ENCODE data around the gene SAV1.
"Not testable (repeated sequence)": the region's sequence is repeated elsewhere in the genome, so short reads cannot be mapped to it uniquely, and the experiment has no call there.

SAV1 gene

DNA sequence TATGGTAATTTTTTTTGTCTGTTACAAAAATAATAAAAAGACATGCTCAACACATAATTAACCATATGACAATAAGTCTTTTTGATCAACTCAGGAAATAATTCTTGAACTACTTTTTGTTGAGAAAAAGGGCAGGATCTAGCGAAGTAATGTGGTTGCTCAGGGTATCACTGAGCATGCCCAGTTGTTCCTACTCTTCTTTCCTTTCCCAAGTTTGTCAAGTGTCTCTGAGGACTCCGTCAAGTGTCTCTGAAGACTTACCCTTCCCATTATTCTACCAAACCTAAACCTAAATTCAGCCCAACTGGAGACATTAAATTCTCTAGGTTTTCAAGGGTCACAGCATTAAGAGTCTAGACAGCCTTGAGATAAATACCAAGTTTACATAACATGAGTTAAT, 3.5 kb downstream of the SAV1 start:
- not testable (repeated sequence) for DNase-seq

DNA sequence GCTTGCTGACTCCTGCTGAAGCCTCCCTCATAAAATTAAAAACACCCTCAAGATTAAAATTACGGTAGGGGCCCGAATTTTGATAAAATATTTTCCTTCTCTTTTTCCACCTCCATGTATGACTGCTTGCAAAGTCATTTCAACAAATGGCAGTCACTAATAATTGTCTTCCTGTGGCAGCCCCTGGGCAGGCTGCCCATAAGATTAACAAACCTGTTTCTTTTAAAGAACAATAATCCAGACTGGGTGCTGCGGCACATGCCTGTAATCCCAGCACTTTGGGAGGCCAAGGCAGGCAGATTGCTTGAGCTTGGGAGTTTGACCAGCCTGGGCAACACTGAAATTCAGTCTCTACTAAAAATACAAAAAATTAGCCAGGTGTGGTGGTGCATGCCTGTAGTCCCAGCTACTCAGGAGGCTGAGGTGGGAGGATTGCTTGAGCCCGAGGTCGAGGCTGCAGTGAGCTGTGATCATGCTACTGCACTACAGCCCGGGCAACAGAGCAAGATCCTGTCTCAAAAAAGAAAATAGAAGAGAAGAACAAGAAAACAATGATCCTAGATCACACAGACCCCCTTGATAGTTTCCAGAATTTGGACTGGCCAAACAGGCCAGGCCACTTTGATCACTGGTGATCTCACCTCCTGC, 8.7 kb downstream of the SAV1 start:
- DNase-seq, result no peak

DNA sequence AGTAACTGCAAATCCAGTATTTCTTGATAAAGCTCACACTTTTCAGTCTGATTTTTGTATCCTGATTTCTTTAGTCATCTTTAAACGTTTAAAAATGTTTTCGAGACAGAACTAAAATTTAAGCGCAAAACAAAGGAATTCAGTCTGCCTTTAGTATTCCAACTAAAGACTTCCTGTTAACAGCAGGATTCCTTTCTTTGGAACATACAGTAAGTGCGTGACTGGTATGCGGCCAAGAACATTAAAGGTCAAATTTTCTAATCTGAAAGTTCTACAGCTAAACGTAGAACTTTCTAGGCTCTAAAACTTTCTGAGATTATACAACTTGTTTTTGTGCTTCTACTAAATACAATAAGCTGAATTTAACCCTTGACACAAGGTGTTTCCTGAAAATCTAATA, 9.9 kb downstream of the SAV1 start:
- DNase-seq, result no peak

DNA sequence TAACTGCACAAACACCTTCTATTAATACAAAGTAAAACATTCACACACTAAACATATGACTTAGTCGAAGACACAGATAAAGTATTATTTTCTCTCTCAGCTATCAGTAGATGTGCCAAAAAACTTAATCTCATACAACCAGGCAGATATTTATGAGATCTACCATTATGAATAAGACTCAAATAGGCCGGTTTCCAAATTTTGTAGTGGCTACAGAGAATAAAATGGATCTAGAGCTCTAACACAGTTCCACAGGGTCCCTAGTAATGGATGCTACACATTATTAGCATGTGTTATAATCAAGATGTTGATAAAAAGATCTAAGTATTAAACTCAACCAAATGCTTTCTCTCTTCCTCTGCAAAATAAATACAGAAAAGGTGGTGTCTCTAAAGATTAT, 10.4 kb downstream of the SAV1 start:
- DNase-seq, result no peak

DNA sequence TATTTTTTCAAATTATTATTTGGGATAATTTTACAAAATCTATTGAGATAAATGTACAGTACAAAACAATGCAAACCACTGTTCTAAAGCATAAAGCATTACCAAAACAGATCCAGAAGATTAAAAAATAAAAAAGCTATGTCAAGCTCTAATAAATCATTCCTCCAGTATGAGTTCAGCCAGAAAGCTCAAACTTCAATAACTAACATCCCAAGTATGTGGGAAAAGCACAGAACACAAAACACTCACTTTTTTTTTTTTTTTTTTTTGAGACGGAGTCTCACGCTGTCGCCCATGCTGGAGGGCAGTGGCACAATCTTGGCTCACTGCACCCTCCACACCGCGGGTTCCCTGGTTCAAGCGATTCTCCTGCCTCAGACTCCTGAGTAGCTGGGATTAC, 11.3 kb downstream of the SAV1 start:
- DNase-seq, result no peak

DNA sequence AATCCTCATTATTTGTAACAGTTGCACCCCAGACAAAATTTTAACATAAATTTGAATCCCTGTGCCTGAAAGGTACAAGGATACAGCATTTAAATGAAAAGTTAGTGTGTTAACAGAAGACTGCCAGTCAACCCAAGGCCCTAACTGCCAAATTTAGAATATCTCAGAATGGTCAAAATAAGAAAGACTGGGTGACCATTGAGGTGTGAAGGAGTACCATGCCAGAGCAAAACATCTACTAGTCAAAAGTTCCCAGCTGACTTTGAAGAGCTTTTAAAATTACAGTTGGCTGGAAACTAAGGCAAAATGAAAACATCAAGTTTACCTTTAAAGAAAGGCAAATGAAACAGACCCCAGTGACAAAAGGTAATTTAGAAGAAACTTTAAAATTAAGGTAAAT, 18.4 kb downstream of the SAV1 start:
- DNase-seq, result no peak

DNA sequence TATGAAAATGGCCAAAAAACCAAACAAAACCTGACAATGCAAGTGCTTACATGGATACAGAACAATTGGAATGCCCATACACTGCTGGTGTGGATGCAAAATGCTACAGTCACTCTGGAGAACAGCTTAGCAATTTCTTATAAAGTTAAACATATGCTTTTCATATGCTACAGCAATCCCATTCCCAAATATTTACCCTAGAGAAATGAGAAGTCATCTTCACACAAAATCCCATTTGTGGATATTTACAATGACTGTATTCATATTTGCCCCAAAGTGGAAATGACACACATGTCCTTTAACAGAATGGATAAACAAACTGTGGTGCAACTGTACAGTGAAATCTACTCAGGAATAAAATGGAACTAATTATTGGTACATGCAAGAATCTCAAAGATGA, 20.4 kb downstream of the SAV1 start:
- DNase-seq, result no peak

DNA sequence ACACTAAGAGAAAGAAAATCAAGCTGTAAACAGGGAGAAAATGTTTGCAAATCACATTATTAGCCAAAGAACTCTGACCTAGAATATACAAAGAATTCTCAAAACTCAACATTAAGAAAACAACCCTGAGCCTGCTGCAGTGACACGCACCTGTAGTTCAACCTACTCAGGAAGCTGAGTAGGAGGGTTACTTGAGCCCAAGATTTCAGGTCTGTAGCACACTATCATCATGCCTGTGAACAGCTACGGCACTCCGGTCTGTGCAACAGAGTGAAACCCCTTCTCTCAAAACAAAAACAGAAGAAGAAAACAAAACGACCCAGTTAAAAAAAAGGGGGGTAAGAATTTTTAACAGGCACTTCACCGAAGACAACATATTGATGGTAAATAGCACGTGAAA, 20.8 kb downstream of the SAV1 start:
- no peak for DNase-seq

DNA sequence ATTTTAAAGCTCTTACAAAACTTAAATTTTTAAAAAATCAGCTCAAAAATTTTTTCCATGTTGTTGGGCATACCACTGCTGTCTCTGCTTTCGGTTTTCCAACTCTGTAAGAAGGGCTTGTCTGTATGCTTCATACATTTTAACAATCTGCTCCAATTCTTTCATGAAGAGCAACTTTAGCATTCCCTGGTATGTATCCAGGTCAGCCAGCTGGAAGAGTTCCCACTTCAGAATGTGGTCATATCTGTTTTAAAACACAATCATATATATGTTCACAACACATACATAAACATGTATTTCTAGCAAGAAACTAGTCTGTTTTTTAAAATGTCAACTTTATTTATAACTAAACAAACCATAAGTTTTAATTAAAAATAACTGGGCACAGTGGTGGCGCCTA, 33.0 kb downstream of the SAV1 start:
- DNase-seq, result no peak

DNA sequence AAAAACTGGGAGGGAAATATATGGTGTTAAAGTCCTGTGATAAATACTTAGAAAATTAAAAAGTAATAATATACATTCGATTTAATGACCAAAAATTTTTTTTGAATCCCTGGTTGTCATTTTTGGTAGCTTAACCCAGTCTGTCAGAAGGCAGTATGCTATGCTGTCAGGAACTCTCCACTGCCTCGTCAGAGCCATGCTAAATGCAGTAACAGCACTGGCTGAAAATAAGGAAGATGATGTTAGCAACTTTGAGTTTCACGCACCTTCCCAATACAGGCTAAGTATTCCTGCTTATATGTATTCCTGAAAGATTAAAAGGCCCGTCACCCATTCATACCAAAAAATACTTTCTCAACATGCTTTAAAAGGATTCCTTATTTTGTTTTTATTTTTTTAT, 34.2 kb downstream of the SAV1 start:
- no peak for DNase-seq

DNA sequence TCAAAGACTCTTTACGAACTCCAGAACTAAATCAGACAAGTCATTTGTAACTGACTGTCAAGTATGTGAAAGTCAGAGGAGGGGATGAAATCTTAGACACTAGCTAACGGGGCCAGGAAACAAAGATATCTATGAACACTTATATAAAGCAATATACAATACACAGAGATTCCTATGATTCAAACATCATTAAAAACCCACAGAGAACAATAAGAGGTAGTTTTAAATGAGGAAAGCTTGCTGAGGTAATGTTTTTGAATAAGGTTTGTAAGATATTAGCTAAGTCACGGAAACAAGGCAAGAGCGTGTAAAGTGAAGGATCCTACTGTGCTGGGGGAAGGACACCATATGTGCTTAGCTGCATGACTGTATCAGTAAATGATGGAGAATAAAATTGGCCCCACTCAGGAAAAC, 36.7 kb downstream of the SAV1 start:
- no peak for DNase-seq

DNA sequence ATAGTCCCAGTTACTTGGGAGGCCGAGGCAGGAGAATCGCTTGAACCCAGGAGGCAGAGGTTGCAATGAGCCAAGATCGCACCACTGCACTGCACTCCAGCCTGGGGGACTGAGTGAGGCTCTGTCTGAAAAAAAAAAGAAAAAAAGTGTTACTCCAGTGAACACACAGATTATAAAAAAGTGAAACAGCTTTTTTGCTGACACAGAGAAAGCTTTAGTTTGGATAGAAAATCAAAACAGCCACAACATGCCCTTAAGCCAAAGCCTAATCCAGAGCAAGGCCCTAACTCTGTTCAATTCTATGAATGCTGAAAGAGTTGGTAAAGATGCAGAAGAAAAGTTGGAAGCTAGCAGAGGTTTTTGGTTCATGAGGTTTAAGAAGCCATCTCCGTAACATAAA, 43.2 kb downstream of the SAV1 start:
- DNase-seq, result not testable (repeated sequence)

DNA sequence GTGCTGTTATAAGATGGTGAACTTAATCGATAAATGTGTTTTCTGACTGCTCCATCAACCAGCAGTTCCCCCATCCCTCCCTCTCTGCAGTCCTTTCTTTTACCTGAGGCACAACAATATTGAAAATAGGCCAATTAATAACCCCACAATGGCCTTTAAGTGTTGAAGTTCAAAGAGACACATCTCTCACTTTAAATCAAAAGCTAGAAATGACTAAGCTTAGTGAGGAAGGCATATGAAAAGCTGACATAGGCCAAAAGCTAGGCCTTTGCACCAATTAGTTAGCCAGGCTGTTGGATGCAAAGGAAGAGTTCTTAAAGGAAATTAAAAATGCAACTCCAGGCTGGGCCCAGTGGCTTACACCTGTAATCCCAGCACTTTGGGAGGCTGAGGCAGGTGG, 43.7 kb downstream of the SAV1 start:
- DNase-seq, result no peak

DNA sequence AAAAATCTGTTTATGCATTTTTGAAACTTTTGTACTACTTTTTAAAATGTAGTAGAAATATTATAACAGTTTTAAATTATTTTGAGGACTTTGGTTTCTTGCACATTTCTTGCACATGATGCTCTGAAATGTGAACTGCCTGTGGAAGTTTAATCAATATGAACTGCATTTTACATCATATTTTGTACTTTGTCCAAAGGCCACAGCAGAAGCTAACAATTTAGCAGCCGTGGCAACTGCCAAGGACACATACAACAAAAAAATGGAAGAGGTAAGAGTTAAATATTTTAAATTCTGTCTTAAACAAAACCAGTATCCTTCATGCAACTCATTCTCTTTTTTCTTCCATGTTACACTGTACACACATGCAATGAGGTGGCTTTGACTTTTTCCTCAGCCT, 45.1 kb downstream of the SAV1 start:
- DNase-seq, result no peak

DNA sequence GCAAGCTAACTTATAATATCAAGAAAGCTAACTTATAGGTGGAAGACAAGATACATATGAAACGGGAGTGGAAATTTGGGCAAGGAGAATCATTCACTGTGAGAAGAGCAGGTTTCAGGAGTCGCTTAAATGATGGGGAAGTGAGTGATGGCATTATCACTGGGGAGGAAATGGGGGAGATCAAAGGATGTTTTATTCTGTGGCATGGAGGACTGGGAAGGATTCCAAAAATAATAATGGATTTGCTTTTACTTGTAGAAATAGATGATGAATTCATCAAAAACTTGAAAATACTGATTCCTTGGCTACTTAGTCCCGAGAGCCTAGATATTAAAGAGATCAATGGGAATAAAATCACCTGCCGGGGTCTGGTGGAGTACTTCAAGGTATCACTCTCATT, 47.8 kb downstream of the SAV1 start:
- DNase-seq, result no peak

DNA sequence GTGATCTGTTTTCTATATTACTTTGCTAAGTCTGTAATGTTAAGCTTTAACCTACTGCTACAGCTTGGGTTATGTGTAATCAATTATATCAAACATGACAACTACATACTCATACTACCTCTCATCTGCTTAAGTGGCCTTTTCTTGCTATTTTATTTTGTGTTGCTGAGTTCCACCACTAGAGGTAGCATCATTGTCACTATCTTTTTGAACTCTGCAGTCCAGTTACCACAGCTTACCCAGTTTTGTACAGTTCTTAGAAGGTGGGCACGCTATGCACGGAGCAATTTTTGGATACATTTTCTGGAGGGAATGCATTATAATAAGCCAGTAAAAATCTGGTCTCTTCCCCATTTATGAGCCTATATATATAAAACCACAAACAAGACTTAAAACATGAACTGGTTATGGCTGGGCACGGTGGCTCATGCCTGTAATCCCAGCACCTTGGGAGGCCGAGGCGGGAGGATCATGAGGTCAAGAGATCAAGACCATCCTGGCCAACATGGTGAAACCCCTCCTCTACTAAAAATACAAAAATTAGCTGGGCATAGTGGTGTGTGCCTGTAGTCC, 48.5 kb downstream of the SAV1 start:
- no peak for DNase-seq

DNA sequence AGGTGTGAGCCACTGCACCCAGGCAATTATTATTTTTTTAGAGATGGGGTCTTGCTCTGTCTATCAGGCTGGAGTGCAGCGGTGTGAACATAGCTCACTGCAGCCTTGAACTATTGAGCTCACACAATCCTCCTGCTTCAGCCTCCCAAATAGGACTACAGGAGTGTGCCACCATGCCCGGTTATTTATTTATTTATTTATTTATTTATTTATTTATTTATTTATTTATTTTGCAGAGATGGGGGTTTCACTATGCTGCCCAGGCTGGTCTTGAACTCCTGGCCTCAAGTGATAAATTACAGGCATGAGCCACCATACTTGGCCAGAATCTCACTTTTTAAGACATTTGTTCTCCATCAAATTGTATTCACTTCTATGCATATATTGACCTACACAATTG, 51.8 kb downstream of the SAV1 start:
- no peak for DNase-seq

DNA sequence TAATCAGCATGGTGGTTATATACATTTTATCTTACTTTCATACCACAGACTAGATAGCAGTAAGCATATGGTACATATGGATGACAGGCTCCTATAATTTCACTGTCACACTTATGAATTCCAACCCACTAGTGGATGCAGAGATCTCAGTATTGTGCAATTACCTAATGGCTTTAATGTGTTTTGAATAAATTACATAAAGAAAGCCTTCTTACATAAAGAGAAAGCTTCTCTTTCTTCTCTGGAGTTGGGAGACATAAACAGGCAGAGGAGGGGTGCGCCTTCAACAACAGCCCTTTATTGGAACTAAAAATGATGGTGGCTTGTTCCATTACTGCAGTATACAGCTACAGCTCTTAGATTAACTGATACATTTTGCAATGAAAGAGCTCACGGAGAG, 52.6 kb downstream of the SAV1 start:
- no peak for DNase-seq

DNA sequence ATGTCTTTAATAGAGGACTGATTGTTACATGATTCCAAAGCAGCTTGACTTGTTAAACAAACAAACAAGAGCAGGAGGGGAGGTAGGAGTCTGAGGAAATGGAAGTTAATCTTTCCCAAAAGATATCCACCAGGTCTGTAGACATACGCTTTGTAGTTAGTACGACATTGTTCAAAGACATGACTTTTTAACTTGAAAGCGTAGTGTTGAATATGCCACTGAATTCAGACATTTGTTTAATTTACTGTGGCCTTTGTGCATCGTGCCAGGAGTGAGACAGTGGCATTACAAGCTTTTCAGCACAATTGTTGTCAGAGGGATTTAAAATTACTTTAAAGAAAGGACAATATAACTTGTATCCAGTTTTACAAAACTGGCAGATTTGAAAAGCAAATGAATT, 53.0 kb downstream of the SAV1 start:
- DNase-seq, result no peak

DNA sequence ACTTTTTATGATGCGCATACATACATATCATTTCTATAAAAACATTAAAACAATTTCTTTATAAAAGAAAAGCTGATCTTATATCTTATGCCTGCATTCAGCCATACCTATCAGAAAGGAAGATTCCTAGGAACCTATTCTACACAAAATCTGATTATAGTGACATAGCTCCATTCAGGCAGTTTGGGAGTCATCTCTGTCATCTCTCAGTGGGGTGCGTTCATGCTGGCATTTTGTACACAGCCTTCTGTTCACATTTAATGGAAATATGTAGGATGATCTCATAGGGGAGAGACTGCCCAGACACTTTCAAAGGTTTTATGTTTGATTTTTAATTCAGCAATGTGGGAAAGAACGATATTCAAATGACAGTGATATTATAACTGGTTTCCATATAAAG, 55.3 kb downstream of the SAV1 start:
- no peak for DNase-seq

DNA sequence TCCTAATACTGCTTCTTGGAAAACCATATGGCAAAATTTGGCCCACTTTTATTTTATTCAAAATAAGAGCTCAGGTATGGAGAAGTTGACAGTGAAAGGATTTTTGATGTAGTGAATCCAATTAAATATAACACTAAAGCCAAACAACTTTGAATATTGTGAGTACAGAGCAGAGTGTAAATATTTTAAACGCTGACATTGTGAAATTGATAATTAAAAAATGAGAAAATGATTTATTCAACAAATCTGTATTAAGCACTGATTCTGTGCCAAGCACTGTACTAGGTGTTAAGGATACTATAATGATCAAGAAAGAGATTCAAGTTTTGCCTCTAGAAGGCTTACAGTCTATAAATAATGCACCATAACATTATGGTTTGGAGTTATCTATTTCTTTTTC, 57.6 kb downstream of the SAV1 start:
- DNase-seq, result no peak

DNA sequence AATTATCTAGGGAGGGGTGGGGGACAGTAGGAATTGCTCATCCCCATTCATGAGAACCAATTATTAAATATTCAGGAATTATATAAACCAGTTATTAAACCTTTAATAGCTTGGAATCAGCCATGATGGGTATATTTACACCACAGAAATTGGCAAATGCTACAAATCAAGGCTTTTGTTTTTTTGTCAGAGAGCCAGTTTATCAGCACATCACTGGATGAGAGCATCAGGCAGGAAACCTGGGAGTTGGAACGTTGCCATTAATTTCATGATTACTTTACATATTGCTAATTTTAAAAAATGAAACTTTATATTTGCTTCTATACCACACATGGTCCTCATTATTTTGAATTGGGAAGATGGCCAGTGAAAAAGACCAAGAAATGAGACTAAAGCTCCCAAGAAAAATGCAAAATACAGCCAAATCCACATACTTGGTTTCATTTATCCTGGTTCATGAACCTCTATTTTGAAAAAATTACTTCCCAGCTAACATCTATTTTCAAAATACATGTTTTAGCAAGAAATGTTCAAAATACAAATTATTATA, 59.7 kb downstream of the SAV1 start:
- DNase-seq, result no peak

DNA sequence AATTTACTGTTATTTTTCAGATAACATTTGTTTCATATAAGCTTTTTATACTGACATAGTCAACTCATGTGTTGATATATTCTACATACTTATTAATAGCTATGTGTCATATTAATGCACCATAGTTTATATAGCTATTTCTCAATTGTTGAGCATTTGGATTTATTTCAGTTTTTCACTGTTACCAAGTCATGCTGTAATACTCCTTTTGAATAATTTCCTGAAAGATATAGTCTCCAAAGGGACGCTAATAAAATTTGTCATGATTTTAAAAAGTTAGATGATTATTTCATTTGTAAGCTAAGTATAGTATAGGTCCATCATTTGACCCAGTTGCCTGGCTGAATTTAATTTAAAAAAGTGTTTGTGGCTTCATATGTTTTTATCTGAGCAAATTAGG, 60.3 kb downstream of the SAV1 start:
- no peak for DNase-seq

DNA sequence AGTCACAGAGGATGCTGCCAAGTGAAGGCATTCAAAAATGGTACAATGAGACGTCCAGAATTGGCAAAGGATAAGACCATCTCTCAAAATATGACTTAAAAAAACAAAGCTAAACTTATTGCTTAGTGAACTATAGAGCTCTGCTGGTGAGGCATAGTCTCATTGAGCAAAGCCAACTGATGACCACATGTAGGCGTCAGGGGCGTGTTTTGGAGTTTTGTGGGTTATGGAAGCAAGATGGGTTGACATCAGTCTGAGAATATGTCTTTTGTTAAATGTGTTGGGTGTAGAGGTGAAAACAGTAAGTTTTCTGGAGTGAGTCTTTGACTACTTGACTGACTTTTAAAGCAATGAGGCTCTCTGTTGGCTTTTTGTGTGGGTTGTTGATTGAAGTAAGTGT, 60.9 kb downstream of the SAV1 start:
- DNase-seq, result no peak

DNA sequence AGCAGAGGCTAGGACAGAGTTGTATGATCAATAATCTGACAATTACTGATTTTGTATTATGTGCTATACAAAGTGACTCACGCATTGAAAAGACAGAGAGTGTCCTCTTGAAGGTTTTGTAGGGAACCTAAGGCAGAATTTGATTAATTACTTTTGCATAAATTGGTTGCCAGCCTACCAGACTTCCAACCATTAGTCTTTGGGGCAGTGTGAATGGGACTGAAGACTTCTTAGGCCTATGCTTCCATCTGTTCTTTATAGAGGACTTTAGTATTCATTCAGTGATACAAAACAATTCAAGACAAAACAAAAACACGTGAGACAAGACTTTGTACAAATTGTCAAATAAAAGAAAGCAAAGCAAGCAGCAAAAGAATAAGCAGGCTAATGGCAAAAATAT, 61.6 kb downstream of the SAV1 start:
- DNase-seq, result no peak

Data from NCI-H2107 (cell line).